KG1 (cell line): ENCODE results near the gene ETNK2.
A peak's percentile ranks its signal among the peaks of the same experiment; 100 is the strongest.

ENCODE experiments used
- DNase-seq: peaks from one replicate; lab custom pipeline; 2025; lab: John Stamatoyannopoulos, UW

ETNK2 gene

DNA sequence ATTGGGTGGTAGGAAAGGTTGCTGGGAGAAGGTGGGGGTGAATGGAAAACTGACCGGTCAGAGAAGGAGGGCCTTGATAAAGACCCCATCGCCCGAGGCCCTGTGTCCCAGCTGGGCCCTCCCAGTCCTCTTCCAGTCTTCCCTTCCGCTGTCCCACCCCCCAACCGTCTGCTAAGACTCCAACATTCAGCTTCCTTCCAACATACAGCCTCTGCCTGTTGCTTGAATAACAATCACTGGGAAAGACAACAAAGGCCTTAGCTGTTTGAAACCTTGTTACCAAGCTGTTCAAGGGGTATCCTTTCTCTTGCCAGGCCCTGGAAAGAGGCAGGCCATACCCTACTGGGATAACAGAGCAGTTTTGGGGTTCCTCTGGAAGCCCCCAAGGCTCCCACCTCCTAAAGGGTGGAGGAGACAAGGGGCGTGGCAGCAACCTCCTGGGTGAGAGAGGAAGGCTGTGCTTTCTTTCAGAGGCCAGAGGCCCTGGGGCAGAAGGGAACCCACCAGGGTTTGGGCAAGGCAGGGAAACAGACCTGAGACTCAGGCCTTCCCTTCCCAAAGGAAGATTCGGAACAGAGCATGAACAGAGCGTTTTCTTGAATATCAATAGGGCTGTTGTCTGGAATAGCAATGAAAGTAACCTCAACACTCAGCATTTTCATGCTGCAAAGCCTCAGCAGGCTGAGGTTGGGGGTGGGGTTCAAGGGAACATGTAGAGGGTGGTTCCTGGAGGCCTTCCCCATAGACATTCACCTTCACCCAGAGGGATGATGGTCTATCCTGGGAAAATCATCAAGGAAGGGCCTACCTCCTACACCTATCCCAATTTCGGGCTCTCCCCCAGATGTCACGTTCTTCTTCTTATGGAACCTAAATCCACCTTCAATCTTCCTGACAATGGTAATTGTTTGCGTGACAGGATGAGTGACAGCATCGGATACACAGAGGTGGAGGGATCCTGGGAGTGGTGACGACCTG is 4.1 kb downstream of the ETNK2 start:
- no peak for DNase-seq

DNA sequence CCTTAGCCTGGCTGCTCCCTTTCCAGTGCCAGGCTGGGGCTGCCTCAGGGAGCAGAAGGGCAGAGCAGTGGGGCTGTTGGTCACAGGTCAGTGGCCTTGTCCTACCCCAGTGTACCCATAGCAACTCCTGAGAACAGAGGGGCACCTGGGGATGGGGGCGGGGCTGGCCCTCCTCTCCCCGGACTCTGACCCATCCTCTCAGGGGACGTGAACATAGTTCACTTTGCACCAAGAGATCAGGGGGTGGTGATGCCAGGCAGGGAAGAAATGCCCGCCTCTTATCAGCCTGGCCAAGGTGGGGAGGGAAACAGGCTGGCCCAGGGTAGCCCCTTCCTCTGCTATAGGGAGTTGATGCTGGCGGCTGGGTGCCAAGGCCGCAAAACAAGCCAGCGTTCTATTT is 4.9 kb downstream of the ETNK2 start:
- no peak for DNase-seq

DNA sequence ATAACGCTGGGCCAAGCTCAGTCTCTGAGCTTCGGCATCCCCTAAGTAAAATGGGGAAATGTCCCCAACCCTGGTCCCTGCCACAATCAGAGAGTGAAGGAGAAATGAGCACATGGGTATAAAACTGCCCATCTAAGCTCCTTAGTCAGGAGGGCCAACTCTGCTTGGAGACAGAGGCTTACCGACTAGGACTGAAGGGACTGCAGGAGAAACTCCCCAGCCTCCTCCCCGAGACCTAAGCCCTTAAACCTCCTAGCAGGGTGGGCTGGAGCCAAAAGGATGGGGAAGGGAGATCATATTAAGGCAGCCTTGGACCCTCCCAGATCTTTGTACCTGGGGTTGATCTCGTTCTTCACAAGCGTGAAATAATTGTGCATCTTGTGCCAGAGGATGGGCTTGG is 5.5 kb downstream of the ETNK2 start:
- DNase-seq = no peak

DNA sequence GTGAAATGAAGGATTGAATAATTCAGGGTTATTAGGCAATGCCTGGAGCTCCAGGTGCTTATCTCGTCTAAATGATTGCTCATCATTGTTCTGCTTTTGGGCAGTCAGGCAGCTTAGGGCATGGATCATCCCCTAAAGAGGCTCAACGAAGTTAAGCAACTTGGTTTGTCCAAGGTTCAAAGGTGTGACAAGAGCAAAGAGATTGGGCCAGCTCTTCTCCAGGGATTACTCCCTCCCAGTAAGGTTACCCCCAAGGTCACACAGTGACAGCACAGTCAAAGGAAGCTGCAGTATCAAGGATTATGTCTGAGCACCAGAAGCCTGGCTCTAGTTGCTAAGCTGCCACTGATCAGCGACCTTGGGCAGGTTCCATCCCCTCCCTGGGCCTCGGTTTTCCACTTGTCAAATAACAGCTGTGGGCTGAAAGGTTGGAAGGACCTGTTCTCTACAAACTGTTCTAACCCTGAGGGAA is 6.8 kb downstream of the ETNK2 start:
- no peak for DNase-seq

DNA sequence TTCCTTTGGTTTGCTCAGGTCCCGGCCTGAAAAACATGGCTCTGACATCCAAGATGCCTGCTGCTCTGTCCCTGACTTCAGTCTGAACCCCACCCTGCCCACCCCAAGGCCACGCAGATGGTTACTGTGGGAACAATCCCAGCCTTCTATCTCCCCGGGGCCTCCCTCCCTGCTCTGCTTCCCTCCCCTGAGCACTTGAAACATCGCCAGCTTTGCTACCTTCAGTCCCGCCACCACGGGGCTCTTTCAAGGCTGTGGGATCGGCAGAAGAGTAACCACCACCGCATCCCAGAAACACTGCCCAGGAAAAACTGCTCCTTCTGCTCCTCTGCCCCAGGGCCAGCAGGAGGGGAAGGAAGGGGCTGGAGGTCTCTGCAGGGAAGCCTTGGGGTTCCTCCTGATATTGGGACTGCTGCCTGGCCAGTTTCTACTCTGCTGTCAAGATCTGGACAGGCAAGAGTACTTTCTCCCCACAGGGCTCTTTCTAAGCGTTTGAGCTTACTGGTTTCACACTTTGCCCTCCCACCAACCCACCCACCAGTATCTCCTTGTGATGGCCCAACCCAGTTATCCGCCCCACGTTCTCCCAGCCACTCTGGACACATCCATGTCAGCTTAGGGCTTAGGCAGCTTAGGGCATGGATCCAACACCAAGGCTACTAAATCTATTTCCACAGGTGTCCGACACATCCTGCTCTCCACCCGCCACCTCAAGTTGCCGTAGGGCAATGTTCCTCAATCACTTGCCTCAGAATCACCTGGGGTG is 8.4 kb downstream of the ETNK2 start:
- DNase-seq = no peak

DNA sequence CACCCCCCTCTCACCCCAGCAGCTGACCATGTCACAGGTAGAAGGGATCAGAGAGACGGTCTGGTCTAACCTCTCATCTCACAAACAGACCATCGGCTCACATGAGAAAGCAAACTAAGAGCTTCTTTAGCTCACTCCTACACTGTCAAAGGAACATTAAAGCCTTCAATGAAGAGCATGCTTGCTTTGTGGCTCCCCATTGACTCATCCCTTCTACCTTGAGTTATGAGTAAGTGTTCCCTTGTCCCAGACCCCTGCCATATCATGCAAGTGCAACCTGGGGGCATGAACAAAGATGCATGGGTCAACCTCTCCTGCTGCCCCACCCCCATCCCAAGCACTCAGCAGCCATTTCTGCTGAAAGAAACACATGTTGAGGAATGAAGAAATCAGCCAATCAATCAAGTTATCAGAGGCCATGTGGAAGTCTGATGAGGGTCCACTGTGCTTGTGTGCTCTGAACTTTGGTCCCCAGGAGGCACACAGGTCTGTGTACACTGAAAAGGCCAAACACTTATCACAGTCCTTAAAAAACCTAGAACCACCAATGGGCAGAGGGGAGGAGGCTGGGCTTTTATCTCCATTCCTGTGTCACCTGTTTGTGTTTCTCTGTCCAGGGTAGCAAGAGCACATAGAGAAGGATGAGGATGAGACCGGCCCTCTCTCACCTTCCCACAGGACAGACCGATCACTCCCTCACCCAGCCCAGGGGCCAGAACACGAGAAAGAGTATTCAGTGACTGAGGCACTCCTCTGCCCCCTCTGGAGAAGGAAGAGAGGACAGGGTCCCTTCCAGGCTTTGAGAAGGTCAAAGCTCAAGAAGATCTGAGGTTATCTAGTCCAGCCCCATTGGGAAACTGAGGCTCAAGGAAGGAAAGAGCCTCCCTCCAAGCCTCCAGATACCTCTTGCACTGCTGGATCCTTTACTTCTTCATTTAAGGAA is 9.5 kb downstream of the ETNK2 start:
- DNase-seq = no peak

DNA sequence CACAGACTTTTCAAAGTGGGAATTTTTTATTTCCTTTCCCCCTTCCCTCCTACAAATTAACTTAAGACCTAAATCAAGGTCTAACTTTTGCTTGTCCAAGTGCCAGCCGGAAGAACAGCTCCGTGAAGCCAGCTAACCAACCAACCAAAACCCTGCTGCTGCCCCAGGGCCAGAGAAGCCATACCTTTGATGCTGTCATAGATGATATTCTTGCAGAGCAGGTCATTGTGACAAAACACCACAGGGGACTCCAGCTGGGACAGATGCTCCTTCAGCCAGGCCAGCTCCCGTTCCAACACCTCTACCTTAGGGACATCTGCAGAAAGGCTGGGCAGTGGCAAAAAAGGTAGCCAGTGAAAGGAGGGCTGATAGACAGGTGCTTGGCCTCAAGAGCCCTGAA is 10.7 kb downstream of the ETNK2 start:
- no peak for DNase-seq

DNA sequence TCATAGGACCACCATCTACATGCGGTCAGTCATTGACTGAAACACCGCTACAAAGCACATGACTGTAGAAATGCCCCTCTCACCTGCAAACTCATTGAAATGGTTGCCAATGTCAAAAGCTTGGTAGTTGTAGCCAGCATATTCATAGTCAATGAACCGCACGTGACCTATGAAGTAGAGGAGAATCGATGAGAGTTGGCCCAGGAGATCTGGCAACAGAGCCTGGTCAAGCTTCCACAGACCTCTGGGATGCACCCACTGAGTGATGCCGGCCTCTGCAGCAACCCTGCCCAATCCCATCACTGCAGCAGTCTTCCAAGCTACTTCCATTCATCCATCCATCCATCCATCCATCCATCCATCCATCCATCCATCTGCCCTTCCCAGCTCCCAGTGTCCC is 11.9 kb downstream of the ETNK2 start:
- no peak for DNase-seq

DNA sequence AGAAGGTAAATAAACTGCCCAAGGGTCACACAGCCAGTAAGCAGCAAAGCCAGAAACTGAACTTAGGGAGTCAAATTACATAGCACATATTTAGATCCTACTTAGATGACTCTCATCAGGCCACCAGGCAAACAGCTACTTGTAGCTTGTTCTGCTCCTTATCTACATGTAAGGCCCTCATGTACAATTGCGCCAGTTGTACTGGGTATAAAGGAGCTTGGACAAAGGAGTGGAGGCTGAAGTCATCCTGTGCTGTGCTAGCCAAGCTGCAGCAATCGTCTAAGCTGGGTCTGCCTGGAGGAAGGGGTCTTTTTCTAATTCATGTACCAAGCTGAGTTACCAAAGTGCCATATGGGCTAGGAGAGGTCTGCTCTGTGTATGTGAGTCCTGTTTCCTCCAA is 12.8 kb downstream of the ETNK2 start:
- no peak for DNase-seq

DNA sequence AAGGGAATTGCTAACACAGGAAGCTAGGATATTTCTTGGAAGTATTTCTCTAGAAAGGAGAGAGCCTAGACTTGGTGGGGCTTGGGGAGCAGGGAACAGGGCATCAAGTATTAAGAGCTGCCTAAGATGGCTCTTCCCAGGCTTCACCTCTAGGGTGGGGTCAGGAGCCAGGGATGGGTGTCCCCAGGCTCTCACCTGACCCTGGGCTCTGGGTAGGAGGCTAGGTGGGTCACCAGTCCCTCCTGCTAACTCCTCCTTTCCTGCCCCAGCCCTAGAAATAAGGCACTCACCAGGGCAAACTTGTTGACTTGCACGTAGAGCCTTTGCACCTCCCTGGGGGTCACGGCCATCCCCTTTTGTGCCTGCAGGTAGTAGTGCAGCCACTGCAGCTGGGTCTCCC is 15.0 kb downstream of the ETNK2 start:
- no peak for DNase-seq

DNA sequence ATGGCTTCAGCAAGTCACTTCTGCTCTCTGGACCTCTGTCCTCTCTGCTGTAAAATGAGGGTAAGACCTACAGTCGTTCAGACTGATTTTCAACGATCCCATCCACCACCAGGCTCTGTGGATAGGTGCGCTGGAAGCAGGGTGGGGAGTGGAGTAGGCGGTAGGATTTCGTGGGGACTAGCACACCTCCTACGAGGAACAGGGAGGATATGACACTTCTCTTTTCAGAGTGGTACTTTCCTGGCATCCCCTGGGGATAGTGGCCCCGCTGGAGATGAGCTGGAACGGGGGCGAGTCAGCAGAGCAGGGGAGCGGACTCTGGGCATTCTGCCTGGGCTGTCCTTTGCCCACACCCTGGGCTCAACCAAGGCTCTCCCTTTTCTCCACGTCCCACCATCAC is 17.7 kb downstream of the ETNK2 start:
- no peak for DNase-seq

DNA sequence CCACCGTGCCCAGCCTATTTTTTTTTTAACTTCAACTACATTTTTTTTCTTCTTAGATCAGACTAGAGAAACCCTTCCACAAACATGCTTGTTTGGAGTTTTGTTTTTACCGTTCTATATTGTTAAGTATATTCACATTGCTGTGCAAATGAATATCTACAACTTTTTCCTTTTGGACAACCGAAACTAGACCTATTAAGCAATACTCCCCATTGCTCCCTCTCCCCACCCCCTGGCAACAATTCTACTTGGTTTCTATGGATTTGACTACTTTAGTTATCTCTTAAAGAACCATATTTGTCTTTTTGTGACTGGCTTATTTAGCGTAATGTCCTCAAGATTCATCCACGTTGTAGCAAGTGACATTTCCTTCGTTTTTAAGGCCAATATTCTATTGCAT is 19.1 kb downstream of the ETNK2 start:
- no peak for DNase-seq

DNA sequence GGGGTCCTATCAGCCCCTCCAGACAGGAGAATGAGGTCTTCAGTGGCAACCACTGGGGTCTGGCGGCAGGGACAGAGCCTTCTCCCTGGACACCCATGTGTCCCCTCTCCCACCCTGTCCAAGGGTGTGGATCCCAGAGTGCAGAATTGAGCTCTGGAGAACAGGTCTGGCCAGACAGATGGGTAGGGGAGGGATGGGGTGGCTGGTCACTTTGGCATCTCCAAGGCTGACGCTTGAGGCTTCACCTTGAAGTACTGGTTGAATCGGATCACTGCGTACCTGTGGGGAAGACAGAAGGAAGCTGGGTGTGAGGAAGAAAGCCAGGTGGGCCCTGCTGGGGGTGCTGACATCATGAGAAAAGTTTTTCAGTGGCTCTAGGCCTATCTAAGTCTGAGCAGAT is 19.9 kb downstream of the ETNK2 start:
- DNase-seq = no peak

DNA sequence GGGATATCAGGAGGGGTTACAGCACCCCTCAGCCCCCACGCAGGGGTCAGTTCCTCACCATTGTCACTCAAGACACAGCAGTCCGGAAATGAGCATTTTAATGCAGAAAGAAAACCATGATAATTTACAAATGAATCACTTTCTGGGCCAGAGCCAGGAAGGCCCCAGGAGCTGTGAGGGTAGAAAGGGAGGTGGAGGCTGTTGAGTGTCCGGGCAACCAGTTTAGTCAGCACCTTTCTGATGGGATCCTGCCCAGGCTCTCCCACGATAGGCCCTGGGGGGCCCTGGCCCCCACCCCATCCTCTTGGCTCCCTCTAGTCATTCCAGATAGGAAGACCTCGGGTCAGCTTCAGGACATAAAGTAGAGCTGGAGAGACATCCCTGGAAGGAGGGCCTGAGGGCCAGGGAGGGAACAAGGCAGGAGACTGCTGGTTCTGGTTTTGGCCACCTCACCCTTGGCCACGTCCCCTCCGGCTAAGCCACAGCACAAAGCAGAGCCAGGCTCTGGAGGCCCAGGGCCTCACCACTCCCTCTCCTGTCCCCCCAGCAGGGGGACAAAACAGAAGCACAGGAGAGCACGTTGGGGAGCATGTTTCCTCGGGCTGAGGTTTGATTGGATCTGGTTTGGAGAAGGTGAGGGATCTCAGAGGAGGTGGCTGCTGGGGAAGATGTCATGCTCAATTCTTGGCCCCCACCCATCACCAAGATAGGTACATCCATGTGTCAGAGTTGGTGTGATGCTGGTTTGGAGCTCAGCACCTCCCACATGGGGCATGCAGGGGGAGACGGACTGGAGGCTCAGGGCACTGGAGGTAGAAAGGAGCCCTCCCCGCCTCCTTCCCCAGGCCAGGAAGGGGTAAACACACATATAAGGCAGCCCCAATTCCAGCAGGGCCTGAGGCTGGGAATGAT is 20.6 kb downstream of the ETNK2 start:
- no peak for DNase-seq

DNA sequence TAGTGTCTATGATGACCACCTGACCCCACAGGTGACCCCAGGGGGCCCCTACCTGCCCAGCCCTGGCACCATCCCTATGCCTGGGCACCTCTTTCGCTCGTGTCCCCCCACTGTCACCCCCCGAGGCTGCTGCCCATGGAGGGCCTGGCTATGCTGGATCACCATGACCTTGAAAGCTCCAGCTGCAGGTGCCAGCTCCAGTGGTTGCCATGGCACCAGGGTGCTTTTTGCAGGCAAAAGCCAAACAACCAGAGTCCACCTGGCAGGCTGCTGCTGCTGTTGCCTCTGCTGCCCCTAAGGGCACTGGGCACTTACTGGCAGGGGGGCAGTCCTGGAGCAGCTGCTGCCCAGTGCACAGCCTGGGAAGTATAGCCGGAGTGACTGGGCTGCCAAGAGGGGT is 21.7 kb downstream of the ETNK2 start:
- DNase-seq = no peak

DNA sequence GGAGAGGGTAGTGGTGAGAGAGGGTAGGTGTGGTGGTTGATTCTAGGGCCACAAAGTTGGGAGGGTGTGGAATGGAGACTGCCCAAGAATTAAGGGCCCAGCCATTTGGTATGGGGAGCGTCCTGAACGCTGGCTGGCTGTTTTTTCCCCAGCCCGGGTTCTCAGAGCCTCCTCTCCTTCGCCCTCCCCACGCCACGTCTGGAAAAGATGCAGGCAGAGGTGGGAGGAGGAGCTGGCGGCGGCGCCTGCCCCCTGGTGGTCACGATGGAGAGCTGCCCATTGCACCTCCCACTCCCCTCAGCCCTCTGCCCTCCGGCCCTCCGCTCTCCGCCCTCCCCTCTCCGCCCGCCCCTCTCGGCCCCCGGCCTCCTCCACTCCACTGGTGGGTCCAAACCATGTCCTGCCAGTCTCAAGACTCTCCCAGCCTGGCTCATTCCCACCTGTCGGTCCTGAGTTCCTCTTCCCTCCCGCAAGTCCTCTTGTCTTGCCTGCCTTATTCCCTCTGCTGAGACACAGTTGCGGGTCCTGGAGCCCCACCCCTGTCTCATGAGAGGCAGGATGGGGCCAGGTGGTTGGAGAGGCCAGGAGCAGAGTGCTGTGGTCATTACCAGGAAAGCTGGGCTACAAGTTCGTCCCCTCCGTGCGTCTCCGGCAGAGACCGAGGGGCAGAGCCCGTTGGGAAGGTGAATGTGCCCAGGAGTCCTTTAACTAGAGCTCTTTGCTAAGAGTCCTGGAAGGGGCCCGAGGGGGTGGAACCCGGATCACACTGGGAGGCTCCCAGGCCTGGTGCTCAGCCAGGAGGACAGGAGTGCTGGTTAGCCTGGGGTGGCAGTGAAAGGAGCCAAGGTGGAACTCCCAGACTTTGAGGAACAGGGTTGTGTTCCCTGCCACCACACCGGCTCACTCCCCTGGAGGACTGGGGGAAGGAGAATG is 22.6 kb downstream of the ETNK2 start:
- no peak for DNase-seq

DNA sequence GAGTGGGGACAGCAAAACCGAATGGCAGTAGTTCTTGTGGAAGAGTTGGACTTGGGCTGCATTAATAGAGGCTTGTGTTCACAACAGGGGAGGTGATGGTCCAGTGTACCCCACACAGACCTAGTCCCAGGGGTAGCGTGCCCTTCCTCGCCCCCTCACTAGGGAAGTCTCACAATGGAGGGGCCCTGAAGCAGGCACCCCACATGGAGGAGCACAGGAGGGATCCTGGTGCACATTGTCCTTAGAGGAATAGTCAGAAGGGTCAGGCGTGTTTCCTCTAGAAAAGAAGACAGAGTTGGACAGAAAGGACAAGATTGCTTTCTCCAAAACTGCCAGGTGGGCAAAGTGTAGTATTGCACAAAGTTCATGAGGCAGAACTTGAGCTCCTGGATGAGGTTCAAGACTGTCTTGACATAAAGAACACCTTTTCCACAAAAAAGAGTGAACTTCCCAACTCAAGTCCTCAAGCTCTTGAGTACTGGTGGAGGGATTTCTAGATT is 23.3 kb downstream of the ETNK2 start:
- no peak for DNase-seq

DNA sequence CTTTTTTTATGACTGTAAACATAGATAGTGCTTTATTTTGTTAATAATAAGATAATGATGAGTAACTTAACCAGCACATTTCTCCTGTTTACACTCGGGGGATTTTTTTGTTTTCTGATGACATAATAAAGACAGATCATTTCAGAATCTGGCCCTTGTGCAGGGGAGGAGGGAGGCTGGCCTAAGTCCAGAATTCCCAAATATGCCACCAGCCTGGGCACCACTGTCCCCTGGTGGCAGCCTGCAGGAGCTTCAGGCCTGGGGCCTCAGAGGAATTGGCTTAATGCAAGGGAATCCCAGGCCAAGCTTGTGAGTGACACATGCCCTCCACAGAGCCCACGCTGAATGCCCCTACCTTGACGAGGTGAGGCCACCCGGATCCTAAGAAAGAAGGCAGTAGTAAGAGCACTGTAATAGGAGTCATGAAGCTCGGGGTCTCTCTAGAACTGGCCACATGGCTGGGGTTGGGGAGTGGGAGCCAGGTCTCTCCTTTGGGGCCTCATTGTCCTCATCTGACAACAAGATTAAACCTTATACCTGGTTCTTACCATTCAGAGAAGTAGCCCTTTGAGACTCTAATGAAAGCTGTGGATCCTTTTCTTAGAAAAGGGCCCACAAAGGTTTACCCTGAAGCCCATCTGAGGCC is 24.1 kb downstream of the ETNK2 start:
- peak; percentile 18 for DNase-seq

DNA sequence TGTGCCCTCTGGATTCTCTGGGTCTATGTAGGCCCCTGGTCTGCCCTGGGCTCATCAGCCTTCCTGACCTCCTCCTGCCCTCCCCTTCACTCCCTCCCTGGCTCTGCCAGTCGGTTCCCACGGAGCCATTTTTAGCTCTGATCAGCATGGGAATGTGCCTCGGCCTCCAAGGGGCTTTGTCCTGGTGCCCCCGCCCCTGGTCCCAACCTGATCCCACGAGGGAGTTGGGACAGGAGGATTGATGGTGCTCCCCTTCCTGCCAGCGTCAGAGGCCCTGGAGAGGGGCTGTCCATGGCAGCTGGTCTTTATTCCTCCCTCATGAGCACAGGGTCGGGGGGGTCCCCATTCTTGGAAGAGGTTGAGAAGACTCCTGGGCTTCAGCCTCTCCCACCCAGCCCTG is 24.9 kb downstream of the ETNK2 start:
- DNase-seq = no peak
